HG02642 (cell line): ENCODE measurements around the gene RGS12.

ENCODE experiments used
- ATAC-seq: cut with Tn5 transposase; IDR thresholded peaks from one replicate; pipeline ENCODE4 v1.9.1; 2021; ENCODE audit warnings: mild to moderate bottlenecking; ENCODE audit not compliant: unreplicated experiment, poor library complexity

RGS12 gene

DNA sequence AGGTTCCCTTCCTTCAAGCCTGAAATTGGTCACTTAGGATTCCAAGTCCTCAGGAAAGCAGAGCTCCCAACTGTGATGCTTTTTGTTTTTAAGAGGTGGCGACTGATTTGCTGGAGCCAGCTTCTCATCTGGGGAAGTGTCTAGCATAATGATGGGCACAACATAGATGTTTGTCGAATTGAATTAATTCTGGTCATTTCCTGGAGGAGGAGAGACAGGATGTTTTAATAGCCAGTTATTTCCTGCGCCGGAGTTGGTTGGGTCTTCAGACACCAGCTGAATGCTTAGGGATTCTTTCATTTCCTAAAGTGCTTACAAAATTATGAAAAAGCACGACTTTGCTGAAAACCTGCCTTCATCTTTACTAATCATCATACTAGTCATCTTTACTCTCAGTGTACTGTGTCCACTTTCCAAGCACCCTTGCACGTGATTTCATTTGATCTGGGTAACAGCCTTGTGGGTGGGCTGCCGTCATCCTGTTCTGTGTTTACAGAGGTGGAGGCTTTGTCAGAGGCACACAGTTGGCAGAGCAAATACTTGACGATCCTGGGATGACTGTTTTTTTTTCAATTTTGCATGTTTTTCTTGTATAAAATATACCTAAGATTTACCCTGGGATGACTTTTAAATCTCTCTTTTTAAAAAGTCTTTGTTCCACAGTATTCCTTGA is 49.5 kb downstream of the RGS12 start:
- no peak for ATAC-seq
